HG02642 (cell line): ENCODE results near the gene RAC2.
"Not testable (repeated sequence)": the region's sequence is repeated elsewhere in the genome, so short reads cannot be mapped to it uniquely, and the experiment has no call there.

ENCODE experiments used
- ATAC-seq: cut with Tn5 transposase; IDR thresholded peaks from one replicate; pipeline ENCODE4 v1.9.1; 2021; ENCODE audit warnings: mild to moderate bottlenecking; ENCODE audit not compliant: unreplicated experiment, poor library complexity

Gene RAC2

DNA sequence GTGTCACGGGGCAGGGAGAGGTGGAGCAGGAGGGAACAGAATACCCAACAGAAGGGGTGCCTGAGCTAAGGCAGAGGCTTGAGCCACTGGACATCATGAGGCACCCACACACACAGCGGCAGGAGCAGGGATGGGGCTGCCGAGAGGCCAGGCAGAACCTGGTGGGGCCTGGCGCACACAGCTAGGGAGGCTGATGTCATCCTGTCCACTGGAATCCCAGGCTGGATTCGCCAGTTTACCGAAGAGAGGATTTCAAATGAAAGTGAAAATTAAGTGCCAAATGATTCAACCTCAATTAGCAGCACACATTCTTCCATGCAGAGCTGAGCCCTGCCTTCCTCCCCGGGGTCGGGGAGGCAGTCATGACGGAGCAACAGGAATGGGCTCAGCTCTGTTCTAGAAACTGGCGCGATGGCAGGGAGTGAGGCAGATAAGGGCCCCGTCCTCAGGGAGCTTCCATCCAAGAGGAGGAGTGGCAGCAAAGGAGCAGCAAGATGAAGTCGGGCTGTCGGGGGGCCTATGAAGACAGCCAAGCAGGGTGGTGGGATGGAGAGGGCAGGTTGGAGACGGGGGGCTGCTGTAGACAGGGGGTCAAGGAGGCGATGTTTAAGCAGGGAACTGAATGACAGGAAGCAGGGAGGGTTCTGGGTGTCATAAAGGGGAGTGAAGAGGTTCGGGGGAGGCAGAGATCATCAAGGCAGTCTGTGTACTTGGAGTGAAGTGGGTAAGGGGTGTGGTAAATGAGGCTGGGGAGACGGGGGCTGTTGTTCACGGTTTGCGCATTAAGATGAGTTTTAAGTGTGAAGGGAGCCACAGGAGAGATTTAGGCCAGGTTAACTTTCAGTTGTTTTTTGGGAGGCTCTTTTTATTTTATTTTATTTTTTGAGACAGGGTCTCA lies 6.4 kb downstream of the RAC2 start:
- no peak for ATAC-seq

DNA sequence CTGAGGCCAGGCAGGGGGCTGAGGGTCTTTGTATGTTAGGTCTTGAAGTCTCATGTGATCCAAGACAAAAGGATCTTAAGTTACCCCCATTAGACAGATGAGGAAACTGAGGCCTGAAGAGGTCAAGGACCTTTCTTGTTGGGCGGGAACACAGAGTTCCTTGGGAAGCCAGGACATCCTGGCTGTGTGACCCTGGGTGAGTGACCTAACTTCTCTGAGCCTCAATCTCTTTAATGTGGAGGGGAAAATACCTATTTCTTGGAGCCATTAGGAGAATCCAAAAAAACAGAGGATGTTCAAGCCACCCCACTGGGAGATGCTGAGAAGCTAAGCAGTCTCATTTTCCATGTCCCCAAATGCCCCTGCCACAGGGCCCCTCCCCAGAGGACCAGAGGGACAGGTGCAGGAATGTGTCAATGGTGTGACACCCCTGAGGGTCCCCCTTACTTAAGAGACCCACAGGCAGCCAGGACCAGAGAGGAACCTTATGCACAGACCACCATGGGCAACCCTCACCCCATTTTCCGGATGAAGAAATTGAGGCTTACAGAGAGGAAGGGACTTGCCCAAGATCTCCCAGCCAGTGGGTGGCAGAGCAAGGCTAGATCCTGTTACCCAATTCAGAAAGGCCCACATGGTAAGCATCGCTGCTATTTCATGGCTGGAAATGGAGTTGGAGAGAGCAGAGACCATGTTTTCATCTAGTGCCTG lies 8.0 kb downstream of the RAC2 start:
- ATAC-seq = no peak

DNA sequence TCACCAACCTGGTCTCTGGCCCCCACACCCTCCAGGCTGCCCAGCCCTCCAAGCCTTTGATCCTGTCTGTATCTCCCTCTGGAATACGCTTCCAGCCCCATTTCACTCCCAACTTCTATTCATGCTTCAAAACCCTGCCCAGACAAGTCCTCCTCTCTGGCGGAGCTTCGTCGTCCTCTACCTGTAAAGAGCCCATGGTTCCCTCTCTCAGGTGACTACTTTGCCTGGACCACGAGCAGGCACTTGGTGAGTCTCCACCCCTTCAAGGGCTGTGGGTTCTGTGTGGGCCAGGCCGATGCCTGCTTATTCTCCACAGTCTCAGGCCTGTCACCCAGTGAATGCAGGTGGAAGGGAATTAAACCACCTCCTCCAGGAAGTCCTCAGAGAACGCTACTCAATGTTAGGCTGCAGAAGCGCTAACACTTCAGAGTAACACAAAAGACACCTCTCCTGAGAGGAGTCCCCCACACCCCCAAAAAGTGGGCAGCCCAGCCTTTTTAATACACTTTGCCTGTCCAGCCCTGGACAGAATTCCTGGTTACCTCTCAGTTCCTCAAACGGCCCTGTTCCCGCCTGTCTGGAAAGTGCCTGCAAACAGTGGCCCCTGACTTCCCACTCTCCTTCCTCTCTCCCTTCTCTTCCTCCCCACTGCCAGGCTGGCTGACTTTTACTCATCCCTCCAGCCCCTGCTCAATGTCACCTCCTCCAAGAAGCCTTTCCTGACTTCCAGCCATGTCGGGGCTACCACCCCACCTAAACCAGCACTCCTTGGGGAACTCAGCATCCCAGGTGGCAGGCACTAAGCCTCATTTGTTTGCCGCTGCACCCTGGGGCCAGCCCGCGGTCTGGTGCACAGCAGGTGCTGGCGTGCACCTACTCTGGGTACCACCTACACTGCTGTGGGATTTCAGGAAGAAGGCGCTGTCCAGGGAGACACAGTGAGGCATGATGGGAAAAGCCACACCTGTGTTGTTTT lies 9.0 kb downstream of the RAC2 start:
- no peak for ATAC-seq

DNA sequence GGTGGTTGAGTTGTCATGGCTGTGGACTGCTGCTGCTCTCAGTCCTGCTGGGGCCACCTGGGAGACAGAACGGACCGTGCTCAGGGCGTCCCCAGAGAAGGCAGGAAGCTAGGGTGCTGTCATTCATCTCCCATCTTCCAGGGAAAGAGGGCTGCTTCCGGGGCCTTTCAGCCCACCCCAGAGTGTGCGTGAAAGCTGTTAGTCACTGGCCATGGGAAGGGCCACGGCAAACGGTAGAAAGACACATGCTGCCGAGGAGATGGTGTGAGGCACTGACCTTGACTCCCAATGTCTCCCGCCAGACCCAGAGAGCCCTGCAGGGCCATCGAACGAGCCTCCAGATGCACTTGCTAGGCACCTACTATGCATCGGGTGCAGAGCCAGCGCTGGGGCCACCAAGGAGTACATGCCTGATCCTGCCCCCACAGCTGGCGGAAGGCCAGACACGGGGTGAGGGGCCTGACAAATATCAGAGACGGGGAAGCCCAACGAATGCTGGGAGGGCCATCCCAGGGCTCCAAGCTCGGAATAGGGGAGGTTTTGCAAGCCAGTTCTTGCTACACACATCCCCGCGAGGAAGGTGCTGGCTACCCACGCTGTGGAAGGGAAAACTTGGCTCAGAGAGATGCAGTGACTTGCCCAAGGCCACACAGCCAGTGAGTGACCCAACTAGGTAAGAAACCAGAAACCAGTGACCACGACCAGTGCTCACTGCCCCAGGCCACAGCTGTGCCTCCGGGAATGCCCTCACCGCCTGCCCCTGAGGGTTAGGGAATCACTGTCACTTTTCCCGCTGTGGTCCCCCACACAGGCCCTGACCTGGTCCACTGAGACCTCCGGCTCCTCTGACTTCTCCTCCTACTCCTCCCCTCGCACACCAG lies 10.1 kb downstream of the RAC2 start:
- ATAC-seq = no peak

DNA sequence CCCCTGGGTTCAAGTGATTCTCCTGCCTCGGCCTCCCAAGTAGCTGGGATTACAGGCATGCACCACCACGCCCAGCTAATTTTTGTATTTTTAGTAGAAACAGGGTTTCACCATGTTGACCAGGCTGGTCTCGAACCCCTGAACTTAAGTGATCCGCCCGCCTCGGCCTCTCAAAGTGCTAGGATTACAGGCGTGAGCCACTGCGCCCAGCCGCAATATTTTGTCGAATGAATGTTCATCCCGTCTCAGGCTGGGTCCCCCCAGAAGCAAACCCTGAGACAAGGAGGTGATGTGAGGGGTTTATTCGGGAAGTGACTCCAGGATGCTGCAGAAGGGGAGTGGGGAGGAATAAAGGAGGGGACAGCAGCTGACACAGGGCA lies 10.7 kb downstream of the RAC2 start:
- not testable (repeated sequence) for ATAC-seq

DNA sequence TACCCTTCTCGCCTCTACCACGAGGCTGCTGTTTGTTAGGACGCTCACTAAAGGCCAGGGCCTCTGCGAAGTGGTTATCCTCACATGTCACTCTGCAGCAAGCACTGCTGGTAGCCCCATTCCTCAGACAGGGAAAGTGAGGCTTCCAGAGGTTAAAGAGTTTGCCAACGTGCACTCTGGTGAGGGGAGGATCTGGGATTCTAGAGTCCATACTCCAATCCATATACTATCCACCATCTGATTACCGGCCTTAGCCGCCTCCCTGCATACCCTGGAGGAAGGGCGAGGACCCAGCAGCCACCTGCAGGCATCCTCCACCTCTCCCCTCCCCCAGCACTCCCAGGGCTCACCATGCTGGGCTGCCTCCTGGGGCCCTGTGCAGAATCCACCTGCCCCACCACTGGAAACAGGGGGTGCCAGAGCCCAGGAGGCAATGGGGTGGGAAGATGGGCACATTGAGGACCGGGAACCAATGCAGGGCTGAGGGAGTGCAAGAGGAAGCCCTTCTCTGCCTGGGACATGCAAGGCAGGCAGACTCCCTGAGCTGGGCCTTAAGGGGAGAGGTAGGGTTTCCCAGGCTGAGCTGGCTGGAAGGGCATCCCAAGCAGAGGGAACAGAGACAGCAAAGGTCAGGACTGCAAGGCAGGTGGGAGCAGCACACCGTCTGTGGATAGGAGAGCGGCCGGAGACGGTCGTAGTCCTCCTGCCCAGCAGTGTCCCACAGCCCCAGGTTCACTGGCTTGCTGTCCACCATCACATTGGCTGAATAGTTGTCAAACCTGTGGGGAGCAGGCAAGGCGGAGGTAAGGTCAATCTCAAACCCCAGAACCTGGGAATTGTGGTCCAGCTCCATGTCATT lies 11.7 kb downstream of the RAC2 start:
- no peak for ATAC-seq

DNA sequence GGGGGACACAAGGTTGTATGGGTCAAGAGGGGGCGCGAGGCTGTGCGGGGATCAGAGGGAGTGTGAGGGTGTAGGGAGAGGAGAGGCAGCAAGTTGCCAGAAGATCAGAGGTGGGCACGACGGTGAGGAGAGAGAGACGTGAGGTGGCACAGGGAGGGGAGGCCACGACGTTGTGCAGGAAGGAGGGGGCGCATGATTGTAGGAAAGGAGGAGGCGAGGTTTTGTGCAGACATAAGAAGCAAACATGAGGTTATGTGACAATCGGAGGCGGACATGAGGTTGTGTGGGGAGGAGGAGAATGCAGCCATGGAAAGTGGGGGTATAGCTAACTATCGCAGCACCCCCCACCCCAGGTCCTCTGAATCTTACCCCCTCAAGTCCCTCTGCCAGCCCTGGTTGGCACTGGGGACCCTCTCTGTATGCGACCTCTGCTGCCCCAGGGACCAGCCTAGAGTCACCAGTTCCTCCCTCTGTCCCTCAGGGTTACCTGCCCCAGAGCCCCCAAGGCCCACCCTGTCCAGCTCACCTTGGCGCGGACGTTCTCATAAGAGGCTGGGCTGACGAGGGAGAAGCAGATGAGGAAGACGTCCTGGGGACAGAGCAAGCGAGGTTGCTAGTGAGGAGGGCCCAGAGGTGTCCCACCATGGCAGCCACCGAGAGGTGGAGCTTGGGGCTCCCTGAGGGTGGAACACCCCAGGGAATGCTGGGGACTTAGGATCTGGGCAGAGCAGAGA lies 12.5 kb downstream of the RAC2 start:
- ATAC-seq = no peak

DNA sequence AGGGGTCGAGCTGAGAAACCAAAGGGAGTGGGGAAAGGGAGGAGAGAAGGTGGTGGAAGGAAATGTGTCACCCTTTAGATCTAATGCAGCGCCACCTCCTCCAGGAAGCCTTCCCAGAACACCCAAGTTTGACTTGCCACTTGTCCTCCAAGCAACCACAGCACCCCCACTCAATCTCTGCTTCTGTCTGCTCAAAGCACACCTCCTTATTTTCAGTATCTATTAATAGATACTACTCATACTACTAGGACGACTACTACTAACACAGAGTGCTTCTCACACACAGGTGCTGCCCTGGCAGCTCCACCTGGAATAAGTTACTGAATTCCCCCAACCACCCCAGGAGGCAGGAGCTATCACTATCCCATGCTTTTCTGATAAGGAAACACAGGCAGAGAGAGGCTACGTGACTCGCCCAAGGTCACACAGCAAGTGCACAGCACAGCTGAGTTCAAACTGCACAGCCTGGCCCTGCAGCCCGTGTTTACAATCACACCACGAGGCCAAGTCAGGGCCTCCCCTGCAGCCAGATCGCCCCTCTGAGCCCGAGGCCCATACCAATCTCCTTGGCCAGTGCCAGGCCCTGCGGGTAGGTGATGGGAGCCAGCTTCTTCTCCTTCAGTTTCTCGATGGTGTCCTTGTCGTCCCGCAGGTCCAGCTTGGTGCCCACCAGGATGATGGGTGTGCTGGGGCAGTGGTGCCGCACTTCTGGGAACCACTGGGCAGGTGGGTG lies 13.2 kb downstream of the RAC2 start:
- no peak for ATAC-seq

DNA sequence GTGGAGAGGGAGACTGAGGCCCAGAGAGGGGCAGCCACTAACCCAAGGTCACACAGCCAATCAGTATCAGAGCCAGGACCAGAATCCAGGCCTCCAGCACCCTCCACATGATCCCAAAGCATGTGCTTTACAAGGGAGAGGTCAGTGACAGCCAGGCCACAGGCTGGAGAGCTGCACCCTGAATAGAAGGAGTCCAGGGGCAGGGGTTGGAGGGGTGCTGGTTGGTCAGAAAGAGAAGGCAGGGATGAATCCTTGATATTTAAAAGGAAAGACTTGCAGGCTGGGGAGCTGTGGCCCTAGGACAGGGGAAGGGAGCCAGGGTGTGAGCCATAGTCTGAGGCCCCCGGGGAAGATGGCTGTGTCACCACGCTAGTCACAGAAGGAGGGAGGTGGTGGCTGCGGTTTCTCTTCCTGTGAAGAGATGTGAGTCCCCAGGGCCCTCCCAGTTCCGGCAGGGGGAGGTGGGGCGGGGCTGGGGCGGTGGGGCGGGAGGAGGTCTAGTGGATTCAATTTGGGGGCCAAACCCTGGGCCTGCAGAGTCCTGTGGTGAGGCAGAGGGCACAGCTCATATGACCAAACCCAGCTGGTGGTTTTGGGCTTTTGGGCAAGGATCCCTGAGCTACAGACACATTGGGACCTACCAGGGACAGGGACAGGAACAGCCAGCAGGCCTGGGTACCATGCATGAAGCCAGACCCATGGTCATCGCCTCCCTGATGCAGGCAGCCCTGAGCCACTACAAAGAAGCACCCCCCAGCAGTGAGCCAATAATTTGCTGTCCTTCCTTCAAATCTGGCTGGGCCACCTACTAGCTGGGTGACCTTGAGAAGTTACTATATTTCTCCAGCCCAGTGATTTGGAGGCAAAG lies 14.0 kb downstream of the RAC2 start:
- ATAC-seq = peak; percentile 56

DNA sequence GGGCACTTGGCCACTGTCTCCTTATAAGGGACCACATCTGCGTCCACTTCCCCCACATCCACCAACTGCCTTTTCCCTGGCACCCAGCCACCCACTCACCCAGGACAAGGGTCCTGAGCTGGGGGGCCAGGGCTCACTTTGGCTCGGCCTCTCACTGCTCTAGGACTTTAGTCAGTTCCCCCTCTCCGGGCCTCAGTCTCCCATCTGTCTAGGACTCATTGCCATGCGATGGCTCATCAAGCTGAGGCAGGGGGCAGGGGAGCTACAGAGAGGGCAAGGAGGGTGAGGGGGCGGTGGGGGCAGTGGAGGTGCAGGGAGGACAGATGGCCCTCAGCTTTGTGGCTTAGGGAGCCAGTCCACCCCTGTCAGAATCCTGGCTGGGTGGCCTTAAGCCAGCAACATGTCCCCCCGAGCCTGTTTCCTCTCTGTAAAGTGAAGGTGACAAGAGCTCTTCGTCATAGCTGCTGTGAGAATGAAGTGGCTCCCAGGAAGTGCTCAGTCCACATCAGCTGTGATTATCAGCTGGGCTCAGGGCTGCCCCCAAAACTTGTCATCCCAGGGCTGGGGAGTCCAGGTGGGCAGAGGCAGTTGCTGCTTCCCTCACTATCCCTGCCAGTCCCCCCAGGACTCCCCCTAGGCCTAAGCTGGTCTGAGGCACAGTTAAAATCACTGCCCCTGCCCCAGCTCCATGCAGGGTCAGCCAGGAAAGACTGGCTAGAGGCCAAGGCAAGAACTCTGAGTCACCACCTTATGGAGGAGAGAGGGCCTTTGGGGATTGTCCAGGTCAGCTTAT lies 14.9 kb downstream of the RAC2 start:
- ATAC-seq = no peak

DNA sequence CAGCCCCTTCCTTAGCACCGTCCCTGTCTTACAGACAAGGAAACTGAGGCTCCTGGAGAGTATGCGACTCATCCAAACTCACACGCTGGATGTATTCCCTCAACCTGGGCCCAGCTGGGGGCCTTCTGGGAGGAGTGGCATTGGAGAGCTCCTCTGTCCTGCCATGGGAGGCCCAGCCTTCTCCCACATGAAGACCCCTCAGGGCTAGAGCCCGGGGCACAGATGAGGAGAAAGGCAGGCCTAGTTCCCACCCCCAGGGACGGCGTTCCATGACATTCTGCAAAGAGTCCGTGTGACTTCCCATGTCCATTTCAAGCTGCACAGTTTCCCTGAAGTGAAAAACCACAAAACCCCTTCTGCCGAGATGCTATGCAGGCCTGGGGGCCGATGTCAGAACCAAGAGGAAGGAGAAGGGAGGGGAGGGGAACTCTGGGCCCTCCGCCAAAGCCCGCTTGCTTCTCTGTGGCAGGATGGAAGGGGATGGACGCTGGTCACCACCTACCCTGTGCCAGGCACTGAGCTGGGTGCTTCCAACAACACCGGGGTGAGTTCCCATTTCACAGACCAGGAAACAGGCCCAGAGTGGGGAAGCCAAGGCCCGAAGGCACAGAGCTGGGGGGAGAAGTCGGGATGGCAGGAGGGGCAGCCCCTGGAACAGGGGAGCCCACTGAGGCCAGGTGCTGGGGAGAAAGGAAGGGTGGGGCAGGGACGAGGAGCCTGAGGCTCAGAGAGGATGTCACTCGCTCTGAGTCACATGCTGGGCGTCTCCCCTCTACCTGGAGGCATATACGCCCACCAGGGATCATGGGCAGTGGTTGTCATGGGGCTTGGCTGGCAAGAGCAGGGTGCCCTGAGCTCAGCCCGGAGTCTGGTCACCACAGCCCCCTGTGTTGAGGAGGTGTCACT lies 15.7 kb downstream of the RAC2 start:
- ATAC-seq = no peak

DNA sequence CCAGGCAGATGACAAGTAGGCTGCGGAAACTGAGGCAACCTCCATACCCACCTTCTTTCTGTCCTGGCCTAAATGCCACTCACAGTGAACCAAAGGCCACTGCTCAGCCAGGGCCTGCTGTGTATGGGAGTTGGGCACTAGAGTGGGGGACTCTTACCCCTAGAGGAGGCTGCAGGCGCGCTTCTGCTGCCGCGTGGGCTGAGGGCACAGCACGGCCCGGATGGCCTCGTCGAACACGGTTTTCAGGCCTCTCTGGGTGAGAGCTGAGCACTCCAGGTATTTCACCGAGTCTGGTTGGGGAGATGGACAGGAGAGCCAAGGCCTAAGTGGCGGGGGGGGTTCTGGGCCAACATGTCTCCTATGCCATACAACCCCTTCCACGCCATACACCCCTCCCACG lies 17.6 kb downstream of the RAC2 start:
- no peak for ATAC-seq

DNA sequence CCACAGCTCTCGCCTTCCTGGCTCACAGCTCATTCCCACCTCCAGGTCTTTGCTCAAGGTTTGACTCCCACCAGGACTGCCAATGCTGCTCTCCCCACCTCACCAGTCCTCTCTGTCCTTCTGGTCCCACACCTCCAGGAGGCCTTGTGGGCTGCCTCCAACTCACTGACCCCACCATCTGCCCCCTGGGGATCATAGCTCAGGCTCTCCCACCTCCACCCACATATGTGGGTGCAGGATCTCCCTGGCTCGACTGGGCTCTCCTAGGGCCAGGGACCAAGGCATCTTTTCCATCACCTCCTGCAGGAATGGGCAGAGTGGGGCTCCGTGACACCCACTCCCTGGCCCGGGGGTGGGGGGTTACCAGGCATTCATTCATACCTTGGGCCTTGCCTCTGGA lies 18.0 kb downstream of the RAC2 start:
- no peak for ATAC-seq

DNA sequence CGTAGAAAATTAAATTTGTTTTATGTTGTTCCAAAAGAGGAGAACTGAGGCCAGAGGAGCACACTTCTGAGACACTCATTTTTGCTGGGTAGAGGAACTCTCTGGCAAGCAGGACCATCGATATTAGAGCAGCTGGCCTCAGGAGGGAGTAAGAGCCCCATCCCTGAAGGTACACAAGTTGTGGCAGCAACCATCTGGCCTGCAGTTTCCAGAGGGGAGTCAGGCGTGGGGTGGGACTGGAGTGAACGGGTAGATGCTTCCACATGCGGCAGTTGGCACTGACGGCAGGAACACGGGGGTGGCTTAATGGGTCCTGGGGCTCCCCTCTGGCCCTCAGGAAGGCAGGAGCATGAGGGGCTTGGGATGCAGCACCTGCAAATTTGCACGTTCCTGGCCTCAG lies 18.6 kb downstream of the RAC2 start:
- ATAC-seq = no peak
